Breast epithelium (tissue), 4 donors: ENCODE data around the gene ST6GALNAC3. TPM values are rescaled to one million over a fixed set of nuclear protein-coding genes. Genes with fewer than 3 reads are reported as not detected.

Experiments
- DNase-seq, 2 donors: peaks; one replicate each; pipeline ENCODE4 v3.0.0-alpha.2; 2019; ENCODE audit warnings: low spot score in 2 of 2
- H3K27ac ChIP-seq, 2 donors: fragments of 200-600 bp; sonication (generic) in 1 of 2; one replicate each; pipeline ENCODE4 v1.5.1; 2016 to 2019; ENCODE audit warnings: mild to moderate bottlenecking in 1 of 2
- H3K27me3 ChIP-seq, 2 donors: fragments of 200-600 bp; sonication (generic) in 1 of 2; one replicate each; pipeline versions ENCODE4 v1.5.1 to v1.6.0; 2017 to 2019; ENCODE audit warnings: control low read depth in 1 of 2, mild to moderate bottlenecking in 1 of 2
- H3K36me3 ChIP-seq: fragments of 200-600 bp; one replicate; pipeline ENCODE4 v1.5.1; 2019
- H3K4me1 ChIP-seq, 2 donors: fragments of 200-600 bp; sonication (generic); one replicate each; pipeline ENCODE4 v1.5.1; 2016 to 2019; ENCODE audit warnings: control low read depth in 1 of 2
- H3K4me3 ChIP-seq, 3 donors: fragments of 200-600 bp; sonication (generic); 1 replicate in 2 of 3; 2 replicates in 1 of 3; pipeline ENCODE4 v1.5.1; 2016 to 2019; ENCODE audit warnings: mild to moderate bottlenecking in 3 of 3, moderate library complexity in 2 of 3
- H3K9me3 ChIP-seq, 2 donors: fragments of 200-600 bp; sonication (generic) in 1 of 2; one replicate each; pipeline ENCODE4 v1.5.1; 2016 to 2019; ENCODE audit warnings: control low read depth in 1 of 2
- CTCF ChIP-seq, 3 donors: fragments of 450-650 bp; IDR thresholded peaks; one replicate each; pipeline ENCODE4 v1.5.1; 2016 to 2017; ENCODE audit warnings: antibody characterized with exemption in 3 of 3, mild to moderate bottlenecking in 3 of 3, moderate library complexity in 3 of 3
- POLR2A ChIP-seq: fragments of 450-650 bp; IDR thresholded peaks from one replicate; pipeline ENCODE4 v1.6.1; 2016; ENCODE audit warnings: antibody characterized with exemption, mild to moderate bottlenecking, moderate library complexity
- POLR2AphosphoS5 ChIP-seq, 3 donors: sonication (generic); formaldehyde crosslinking; IDR thresholded peaks; one replicate each; pipeline ENCODE4 v1.6.1; 2017; ENCODE audit warnings: antibody characterized with exemption in 3 of 3
- intact Hi-C: fragments of 100-400 bp; cut with DNase I; formaldehyde crosslinking; loops from one replicate; pipeline ENCODE4 v1.15.1; 2023; ENCODE audit warnings: low total_unique reads
- total RNA-seq, 3 donors: library from RNA; depleted of rRNA; stranded (reverse); fragments of >200 nt; gene quantifications; one replicate each; pipeline ENCODE4 v1.1.0, GENCODE V29; 2016

The ST6GALNAC3 gene
- total RNA-seq, 3 donors from 2014 or later: 4.1 to 14.4 (median 8.5) TPM

GRCh38 chr1:76443217-76443616 is 368.7 kb downstream of the ST6GALNAC3 start:
- no peak overlapping the region for H3K27ac ChIP-seq
- H3K4me1 ChIP-seq: no peaks in the 10 kb centered on the region
- intact Hi-C loops: no loop called here
- H3K9me3 ChIP-seq: no peaks in the 10 kb centered on the region
- no peaks in the 10 kb centered on the region for H3K27me3 ChIP-seq
- TF ChIP-seq POLR2AphosphoS5 (IDR thresholded peaks at IDR 0.05) (no peak), POLR2A (no peak), CTCF (IDR thresholded peaks at IDR 0.05) (no peak)
- no peak for DNase-seq
- no peak overlapping the region for H3K4me3 ChIP-seq
- no peaks in the 10 kb centered on the region for H3K36me3 ChIP-seq

DNA sequence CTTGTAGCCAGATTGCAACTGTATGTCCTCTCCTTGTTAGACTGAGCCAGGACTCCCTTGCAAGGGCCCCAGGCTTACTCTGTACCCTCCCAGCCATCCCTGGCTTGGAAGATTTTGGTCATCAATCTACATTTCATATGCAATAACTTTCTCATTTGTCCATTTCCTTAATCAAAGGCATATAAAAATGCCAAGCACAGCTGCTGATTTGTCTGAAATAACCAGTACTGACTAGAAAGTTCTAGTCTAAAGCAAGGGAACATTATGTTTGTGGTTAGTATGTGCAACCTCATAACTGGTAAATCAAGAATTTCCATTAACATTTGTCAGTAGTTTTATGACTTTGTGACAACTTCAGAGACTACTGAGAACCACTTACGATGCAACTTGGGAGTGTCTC is 370.2 kb downstream of the ST6GALNAC3 start:
- no peak for DNase-seq
- Histone ChIP-seq H3K36me3 (no peaks in the 10 kb centered on the region), H3K4me1 (no peaks in the 10 kb centered on the region), H3K9me3 (no peaks in the 10 kb centered on the region), H3K4me3 (no peak overlapping the region), H3K27me3 (no peaks in the 10 kb centered on the region), H3K27ac (no peak overlapping the region)
- TF ChIP-seq POLR2AphosphoS5 (IDR thresholded peaks at IDR 0.05): no peak
- no peak for TF ChIP-seq CTCF (IDR thresholded peaks at IDR 0.05)
- TF ChIP-seq POLR2A: no peak
- intact Hi-C loops: no loop called here

DNA sequence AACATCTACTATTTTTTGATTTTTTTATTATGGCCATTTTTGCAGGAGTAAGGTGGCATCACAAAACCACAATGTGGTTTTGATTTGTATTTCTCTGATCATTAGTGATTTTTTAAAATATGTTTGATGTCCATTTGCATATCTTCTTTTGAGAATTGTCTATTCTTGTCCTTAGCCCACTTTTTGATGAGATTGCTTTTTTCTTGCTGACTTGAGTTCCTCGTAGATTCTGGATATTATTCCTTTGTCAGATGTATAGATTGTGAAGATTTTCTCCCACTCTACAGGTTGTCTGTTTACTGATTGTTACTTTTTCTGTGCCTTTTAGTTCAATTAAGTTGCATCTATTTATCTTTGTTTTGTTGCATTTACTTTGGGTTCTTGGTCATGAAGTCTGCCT is 375.7 kb downstream of the ST6GALNAC3 start:
- Histone ChIP-seq H3K4me3 (no peak overlapping the region), H3K4me1 (no peaks in the 10 kb centered on the region), H3K27me3 (no peaks in the 10 kb centered on the region), H3K27ac (no peak overlapping the region), H3K9me3 (peaks cover 0 to 10% of the 10 kb centered on the region in 2 donors), H3K36me3 (no peaks in the 10 kb centered on the region)
- DNase-seq: no peak
- intact Hi-C loops: no loop called here
- TF ChIP-seq POLR2AphosphoS5 (IDR thresholded peaks at IDR 0.05): no peak
- TF ChIP-seq CTCF (IDR thresholded peaks at IDR 0.05): no peak
- TF ChIP-seq POLR2A: no peak

GRCh38 chr1:76463278-76463677 is 388.7 kb downstream of the ST6GALNAC3 start:
- no peak for DNase-seq
- Histone ChIP-seq H3K27me3 (no peaks in the 10 kb centered on the region), H3K4me3 (no peak overlapping the region), H3K9me3 (no peaks in the 10 kb centered on the region), H3K4me1 (no peaks in the 10 kb centered on the region), H3K36me3 (no peaks in the 10 kb centered on the region), H3K27ac (no peak overlapping the region)
- intact Hi-C loops: no loop called here
- TF ChIP-seq POLR2A (no peak), CTCF (IDR thresholded peaks at IDR 0.05) (no peak), POLR2AphosphoS5 (IDR thresholded peaks at IDR 0.05) (no peak)

- TF ChIP-seq CTCF (IDR thresholded peaks at IDR 0.05) (no peak), POLR2AphosphoS5 (IDR thresholded peaks at IDR 0.05) (no peak), POLR2A (no peak)
- intact Hi-C loops: no loop called here
Observed at GRCh38 chr1:76463849-76464248, 389.3 kb downstream of the ST6GALNAC3 start.

More at GRCh38 chr1:76463849-76464248, 389.3 kb downstream of the ST6GALNAC3 start:
- no peaks in the 10 kb centered on the region for H3K9me3 ChIP-seq
- H3K4me3 ChIP-seq: no peak overlapping the region
- no peaks in the 10 kb centered on the region for H3K36me3 ChIP-seq
- H3K4me1 ChIP-seq: no peaks in the 10 kb centered on the region
- DNase-seq: no peak
- no peak overlapping the region for H3K27ac ChIP-seq
- no peaks in the 10 kb centered on the region for H3K27me3 ChIP-seq
